Measurements from ENCODE around the gene SDF4.

SDF4 gene

DNA sequence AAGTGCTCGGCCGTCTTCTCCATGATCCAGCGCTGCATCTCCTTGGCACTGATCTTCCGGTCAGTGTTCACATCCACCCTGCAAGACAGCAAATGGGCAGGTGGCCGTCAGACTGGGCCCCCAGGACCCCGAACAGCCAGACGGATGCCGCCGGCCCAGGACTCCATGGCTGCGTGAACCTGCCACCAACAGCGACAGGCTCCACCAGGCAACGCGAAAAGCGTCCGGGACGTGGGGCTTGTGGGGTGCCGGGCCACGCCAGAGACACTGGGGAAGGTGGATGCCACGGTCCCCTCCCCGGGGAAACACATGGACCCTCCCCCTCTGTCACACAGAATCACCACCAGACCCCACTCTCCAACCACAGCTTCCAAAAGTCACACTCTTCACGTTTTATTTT lies 7.9 kb downstream of the SDF4 start:
- TF ChIP-seq, protein P1, sequence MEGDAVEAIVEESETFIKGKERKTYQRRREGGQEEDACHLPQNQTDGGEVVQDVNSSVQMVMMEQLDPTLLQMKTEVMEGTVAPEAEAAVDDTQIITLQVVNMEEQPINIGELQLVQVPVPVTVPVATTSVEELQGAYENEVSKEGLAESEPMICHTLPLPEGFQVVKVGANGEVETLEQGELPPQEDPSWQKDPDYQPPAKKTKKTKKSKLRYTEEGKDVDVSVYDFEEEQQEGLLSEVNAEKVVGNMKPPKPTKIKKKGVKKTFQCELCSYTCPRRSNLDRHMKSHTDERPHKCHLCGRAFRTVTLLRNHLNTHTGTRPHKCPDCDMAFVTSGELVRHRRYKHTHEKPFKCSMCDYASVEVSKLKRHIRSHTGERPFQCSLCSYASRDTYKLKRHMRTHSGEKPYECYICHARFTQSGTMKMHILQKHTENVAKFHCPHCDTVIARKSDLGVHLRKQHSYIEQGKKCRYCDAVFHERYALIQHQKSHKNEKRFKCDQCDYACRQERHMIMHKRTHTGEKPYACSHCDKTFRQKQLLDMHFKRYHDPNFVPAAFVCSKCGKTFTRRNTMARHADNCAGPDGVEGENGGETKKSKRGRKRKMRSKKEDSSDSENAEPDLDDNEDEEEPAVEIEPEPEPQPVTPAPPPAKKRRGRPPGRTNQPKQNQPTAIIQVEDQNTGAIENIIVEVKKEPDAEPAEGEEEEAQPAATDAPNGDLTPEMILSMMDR (IDR thresholded peaks at IDR 0.05; ENCODE audit: low read depth, low read length, missing control alignments), result no peak
- no peak overlapping the region for H3K4me3 ChIP-seq (replicated peaks; ENCODE audit: low read depth, low read length)
- DNase-seq (ENCODE audit: extremely low read depth, low read depth), result no peak

- DNase-seq (ENCODE audit: extremely low read depth, low read depth), result no peak
- H3K4me3 ChIP-seq (replicated peaks; ENCODE audit: low read depth, low read length), result no peak overlapping the region
- TF ChIP-seq, protein P1 (IDR thresholded peaks at IDR 0.05; ENCODE audit: low read depth, low read length, missing control alignments), result no peak
Observed at GRCh38 chr1:1223321-1223720, 8.5 kb downstream of the SDF4 start.

- TF ChIP-seq, protein P1 (IDR thresholded peaks at IDR 0.05; ENCODE audit: low read depth, low read length, missing control alignments), result no peak
- DNase-seq (ENCODE audit: extremely low read depth, low read depth), result no peak
- no peak overlapping the region for H3K4me3 ChIP-seq (replicated peaks; ENCODE audit: low read depth, low read length)
Observed at GRCh38 chr1:1222575-1223225, 9.1 kb downstream of the SDF4 start.

DNA sequence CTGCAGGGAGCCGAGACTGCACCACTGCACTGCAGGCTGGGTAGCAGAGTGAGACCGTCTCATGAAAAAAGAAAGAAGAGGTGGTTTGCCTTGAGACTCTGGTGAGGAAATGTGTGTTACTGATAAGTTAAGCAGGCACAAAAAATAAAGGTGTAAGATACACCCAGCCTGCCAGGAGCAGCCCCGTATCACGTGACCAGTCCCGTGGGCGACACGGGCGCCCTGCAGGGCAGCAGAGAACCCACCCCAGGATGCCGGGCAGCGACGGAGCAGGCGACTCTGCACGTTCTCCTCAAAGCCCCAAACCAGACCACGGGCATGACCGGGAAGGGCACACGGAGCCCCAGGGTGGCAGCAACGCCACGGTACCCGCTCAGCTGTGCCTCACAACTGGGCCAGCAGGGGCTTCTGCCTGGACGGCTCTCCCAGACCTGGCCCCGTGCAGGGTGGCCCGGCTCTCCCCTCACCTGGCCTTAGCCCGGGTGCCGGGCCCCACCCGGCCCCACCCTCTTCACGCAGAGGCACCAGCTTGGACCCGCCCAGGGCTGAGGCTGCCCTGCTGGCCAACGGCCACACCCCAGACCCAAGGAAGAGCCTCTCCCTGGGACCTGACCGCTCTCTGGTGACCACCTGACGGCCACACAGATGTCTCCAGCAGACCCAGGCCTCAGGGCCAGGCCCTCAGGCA lies 9.8 kb downstream of the SDF4 start:
- TF ChIP-seq, protein P1 (IDR thresholded peaks at IDR 0.05; ENCODE audit: low read depth, low read length, missing control alignments), result no peak
- no peak for DNase-seq (ENCODE audit: extremely low read depth, low read depth)
- H3K4me3 ChIP-seq (replicated peaks; ENCODE audit: low read depth, low read length), result no peak overlapping the region

GRCh38 chr1:1220197-1220596 lies 11.6 kb downstream of the SDF4 start:
- DNase-seq (ENCODE audit: extremely low read depth, low read depth), result no peak
- TF ChIP-seq, protein P1 (IDR thresholded peaks at IDR 0.05; ENCODE audit: low read depth, low read length, missing control alignments), result no peak
- no peak overlapping the region for H3K4me3 ChIP-seq (replicated peaks; ENCODE audit: low read depth, low read length)

DNA sequence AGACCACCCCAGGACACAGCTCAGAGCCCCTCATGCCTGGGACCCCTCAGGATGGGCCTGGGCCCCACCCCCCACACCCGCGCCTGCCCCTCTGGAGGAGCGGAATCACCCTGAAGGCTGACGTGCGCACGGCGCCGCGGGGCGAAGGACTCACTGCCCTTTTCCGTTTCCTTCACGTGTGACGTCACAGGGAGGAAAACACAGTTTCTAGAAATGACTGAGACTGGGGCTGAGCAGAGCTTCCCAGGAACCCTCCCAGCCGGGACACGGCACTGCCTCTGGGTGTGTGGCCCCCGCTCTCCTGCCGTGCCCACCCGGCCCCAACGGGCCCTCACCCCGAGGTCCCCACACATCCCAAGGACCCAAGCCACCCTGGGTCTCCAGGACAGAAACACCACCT lies 12.5 kb downstream of the SDF4 start:
- no peak for DNase-seq (ENCODE audit: extremely low read depth, low read depth)
- TF ChIP-seq, protein P1 (IDR thresholded peaks at IDR 0.05; ENCODE audit: low read depth, low read length, missing control alignments), result no peak

More for the DNA sequence above, 12.5 kb downstream of the SDF4 start:
- H3K4me3 ChIP-seq (replicated peaks; ENCODE audit: low read depth, low read length), result no peak overlapping the region

All from HFF-Myc (cell line).